ENCODE data around the gene BRK1.
"Not testable (repeated sequence)": the region's sequence is repeated elsewhere in the genome, so short reads cannot be mapped to it uniquely, and the experiment has no call there.

The BRK1 gene

DNA sequence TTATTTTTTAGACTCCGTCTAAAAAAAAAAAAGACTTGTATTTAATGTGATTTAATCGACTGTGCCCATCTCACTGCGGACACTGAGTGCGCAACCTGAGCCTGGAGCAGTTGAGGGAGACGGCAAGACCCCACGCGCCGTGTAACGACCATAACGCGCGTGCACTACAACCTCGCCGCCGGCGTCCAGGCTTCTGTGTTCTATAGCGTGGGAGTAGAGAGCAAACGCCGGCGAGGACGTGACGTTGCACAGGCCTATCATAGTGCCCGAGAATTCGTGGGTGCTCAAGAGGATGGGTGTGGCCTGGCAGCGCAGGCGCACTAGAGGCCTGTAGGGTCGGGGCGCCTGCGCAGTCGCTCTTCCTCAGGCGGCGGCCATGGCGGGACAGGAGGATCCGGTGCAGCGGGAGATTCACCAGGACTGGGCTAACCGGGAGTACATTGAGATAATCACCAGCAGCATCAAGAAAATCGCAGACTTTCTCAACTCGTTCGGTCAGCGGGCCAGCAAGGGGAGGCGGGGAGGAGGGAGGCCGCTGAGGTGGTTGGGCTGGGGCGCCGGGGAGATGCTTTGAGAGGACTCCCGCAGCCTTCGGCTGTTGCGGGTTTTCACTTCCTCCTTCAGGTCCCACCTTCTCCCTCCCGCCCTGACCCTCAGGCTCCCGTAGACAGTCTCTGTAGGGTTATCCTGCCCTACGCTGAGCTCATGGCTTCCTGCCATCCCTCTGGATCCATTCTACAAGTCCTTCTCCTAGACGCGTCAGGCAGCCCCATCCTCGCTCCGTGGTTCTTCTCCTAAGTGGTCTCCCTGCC lies at the start of gene BRK1:
Gene BRK1 (plus strand): TSS at position 350 of the 812 bp plus-strand sequence. CDS start 27 bp downstream, at position 377.
- DNase-seq, result peak; percentile 91

DNA sequence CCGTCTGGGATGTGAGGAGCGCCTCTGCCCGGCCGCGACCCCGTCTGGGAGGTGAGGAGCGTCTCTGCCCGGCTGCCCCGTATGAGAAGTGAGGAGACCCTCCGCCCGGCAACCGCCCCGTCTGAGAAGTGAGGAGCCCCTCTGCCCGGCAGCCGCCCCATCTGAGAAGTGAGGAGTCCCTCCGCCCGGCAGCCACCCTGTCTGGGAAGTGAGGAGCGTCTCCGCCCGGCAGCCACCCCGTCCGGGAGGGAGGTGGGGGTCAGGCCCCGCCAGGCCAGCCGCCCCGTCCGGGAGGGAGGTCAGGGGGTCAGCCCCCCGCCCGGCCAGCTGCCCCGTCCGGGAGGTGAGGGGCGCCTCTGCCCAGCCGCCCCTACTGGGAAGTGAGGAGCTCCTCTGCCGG lies 45.4 kb upstream of the BRK1 start:
- DNase-seq, result not testable (repeated sequence)

DNA sequence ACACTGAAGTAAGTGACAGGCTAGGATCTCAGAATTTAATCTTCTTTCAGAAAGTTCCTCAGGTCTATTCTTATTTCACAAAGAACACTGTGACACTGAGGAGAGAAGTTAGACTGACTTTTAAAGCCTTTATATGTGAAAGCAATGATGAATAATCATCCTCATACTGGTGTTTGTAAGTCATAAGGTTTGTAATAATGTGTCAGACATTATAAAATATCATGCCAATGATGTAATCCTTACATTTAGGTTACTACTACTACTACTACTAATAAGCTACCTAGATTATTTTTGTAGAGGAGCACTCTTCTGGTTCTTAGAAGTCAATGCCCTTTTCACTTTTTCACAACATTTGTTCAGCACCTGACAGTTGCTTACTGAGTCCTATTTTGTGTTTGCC lies 40.8 kb upstream of the BRK1 start:
- DNase-seq, result no peak

DNA sequence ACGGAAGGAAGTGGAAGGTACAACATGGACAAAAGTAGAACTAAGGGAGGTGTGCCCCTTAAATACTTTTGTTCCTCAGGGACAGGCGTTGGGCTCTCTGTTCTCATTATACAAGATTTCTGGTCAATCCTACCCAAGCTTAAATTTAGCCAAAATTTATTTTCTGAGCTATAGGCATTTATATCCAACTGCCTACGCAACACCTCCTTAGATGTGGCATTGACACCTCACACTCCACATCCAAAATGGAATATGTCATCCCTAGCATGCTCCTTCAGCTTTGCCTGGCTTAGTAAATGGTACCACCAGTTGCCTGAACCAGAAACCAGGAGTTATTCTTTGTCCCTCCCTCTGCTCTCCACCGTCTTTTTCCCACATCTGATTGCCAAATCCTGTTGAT lies 33.6 kb upstream of the BRK1 start:
- no peak for DNase-seq

DNA sequence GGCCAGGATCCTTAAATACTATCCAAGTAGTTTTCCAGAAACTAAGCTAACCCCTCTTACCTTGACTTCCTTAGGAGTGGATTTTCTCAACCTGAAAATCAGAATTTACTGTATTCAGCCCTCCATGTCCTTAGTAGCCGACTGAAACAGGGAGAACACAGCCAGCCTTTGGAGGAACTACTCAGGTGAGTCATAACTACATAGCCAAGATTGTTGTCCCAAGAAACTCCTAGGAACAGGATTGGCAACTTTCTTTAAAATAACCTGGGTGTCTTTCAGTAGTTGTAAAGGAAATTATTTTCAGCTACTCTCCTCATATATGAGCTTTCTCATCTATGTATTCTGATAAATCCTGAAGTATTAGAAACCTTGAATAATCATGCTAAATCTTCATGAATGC lies 29.7 kb upstream of the BRK1 start:
- DNase-seq, result no peak

DNA sequence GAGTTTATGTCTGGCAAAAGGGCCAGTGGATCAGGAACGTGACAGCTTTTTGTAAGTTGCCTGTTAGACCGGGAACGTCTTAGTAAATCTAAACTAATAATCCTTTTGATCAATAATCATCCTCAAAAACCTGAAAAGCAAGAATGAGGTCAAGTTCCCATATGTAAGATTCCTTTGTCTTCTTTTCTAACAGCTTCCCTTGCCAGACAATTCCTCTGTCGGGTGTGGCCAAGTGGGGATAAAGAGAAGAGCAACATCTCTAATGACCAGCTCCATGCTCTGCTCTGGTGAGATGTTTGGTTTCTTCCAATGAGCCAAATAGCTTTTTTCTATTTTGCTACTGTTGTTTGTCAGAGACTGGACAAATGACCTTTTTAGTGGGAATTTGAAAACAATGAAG lies 27.2 kb upstream of the BRK1 start:
- no peak for DNase-seq

DNA sequence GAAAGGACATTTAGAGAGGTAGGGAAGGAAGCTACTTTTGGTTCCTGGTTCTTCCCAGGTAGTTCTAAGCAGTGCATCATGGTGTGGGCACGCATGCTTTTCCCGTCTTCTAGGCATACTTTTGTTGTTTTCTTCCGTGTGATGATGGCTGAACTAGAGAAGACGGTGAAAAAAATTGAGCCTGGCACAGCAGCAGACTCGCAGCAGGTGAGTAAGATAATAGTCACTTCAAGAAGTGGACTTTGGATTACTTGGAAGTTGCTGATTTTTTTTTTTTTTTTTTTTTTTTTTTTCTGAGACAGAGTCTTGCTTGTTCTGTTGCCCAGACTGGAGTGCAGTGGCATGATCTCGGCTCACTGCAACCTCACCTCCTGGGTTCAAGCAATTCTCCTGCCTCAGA lies 25.3 kb upstream of the BRK1 start:
- no peak for DNase-seq

DNA sequence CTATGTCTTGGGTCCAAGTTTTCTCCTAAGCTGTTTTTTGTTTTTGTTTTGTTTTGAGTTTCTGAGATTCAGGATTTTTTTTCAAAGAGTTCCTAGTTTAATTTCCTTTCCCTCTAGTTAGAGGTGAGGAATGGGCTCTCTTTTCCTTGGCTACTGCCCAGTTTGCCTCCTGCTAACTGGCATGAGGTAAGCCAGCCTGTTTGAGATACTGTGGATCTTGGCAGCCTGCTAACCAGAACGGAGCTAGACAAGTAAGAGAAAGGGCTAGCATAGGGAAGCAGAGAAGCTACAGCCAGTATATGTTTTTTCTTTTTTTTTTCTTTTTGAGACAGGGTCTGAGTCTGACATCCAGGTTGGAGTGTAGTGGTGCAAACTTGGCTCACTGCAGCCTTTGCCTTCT lies 24.7 kb upstream of the BRK1 start:
- DNase-seq, result not testable (repeated sequence)

DNA sequence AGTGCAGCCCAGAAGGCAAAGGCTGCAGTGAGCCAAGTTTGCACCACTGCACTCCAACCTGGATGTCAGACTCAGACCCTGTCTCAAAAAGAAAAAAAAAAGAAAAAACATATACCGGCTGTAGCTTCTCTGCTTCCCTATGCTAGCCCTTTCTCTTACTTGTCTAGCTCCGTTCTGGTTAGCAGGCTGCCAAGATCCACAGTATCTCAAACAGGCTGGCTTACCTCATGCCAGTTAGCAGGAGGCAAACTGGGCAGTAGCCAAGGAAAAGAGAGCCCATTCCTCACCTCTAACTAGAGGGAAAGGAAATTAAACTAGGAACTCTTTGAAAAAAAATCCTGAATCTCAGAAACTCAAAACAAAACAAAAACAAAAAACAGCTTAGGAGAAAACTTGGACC lies 24.1 kb upstream of the BRK1 start:
- DNase-seq, result not testable (repeated sequence)

DNA sequence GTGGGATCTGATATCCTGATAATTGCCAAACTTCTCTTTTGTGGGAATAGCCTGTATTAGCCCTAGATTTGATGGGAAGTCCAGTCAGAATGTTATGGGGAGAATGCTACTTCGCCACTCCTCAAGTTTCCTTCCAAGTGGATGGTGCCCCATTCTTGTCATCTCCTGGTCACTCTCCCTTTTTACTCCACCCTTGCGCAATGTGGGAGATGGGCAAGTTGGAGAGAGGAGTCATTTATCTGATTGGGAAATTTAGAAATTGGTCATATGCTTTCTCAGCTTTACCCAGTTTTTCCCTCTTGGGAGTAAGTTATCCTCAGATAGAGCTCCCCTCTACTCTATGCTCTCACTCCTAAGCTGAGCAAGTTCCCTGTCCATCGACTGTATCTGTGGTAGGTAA lies 21.8 kb upstream of the BRK1 start:
- DNase-seq, result no peak

DNA sequence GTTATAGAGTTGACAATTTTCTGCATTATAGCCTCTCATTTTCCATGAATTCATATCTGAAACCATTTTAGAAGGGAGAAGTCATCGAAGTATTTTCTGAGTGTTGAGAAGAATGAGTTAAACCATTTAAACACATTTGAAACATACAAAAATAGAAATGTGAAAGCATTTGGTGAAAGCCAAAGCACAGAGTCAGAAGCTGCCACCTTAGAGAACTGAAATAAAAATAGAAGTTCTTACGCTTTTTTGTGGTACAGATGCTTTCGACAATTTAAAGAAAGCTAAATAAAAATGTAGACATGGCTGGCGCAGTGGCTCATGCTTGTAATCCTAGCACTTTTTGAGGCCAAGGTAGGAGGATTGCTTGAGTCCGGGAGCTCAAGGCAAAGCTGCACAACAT lies 16.4 kb upstream of the BRK1 start:
- no peak for DNase-seq

DNA sequence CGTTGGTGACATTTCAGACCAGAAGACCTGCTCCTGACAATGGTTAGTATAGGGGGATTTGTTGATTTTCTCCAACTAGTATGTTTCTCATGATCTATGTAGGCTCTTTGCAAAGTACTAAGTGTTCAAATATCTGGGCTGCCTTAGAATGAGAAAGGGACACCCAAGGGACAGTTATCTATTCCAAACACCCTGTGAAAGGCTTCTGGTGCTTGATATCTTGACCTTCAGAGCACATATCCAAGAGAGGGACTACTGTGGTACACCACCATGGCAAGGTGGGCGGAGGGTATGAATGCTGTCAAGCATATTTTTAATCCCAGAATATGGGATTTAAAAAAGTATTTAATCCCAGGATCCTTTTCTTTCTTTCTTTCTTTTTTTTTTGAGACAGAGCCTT lies 8.6 kb upstream of the BRK1 start:
- DNase-seq, result no peak

DNA sequence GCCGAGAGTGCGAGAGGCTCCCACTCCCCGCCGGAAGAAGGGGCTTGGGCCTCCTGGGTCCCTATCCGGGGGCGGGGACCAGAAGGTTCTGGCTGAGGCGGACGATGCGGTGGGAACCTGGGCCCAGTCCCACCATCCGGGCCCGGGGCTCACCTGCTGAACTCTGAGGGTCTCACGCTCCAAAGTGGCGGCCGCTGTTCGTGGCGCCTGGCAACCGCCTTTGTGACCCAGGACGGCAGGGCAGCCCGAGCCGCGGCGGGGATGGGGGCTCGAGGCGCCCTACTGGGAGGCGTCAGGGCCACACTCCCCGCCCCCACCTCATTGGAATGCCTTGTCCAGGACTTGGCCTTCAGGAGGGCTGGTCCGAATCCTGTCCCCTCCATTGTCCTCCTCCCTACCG lies 7.4 kb upstream of the BRK1 start, which contains the start of gene FANCD2OS:
Gene FANCD2OS (minus strand): TSS at position 165 of the 400 bp plus-strand sequence. CDS start 3,481 bp downstream, outside the sequence.
- DNase-seq, result no peak

DNA sequence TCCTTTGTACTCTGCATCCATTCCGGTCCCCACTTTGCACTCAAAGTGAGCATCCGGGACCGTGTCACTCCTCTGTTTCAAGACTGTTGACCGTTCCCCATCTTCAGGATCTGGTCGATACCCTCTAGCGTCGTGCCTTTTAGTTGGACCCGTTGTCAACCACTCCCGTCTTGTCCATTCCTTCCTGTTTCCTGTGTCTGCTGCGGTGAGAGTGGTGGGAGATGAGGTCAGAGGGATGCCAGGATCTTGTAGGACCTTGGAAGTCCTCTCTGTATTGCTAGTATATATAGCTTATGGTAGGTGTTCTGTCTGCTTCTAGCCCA lies 624 bp downstream of the BRK1 start:
- no peak for DNase-seq

DNA sequence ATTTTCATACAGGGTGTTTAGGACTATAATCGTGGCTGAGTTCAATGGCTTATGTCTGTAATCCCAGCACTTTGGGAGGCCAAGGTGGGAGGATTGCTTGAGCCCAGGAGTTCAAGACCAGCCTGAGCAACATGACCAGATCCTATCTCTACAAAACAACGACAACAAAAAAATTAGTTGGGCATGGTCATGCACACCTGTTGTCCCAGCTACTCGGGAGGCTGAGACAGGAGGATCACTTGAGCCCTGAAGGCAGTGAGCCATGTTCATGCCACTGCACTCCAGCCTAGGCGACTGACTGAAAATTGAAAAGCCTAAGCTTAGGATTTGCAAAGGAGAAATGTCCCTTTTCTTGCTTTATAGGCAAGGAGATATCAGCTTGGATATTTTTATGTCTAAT lies 1.5 kb downstream of the BRK1 start:
- DNase-seq, result no peak

DNA sequence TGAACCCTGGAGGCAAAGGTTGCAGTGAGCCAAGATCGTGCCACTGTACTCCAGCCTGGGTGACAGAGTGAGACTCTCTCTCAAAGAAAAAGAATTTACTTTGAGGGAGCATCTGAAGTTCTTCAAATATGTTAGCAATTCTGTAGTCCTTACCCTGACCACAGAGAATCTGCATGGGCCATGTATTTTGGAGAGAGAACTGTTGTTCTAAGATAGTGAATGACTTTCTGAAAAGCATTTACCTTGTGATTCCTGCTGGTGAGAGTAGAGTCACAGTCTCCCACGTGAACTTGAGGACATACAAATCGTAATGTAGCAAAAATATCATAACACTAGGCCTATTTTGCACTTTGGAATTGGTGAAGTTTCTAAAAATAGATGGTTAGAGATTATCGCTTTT lies 3.9 kb downstream of the BRK1 start:
- DNase-seq, result no peak

DNA sequence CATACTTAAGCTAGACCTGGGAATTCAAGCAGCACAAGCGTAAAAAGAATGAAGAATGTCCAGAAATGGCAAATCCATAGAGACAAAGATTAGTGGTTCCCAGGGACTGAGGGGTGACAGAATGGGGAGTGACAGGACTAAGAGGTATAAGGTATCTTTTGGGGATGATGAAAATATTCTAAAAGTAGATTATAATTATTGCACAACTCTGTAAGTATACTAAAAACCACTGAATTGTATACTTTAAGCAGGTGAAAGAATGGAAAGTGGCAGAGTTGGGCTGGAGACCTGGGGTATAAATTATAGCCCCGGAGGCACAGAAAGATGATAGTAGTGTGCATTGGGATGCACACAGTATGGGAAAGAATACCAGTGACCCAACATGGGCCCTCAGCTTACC lies 5.6 kb downstream of the BRK1 start:
- DNase-seq, result no peak

DNA sequence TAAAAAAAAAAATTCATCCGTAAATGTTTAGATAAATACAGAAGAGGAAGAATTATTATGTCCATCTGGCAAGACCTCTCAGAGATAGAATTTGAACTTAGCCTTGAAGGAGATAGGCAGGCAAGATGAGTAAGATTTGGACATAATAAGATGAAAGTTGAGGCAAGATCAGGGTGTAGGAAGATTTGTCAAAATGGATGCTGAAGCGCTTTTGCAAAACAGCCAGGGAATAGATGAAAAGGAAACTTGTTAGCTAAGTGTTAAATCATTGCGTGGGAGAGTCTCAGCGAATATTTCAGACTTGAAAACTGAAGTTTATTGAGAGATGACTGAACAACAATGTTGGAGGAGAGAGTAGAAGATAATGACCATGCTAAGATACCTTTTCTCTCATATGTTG lies 7.2 kb downstream of the BRK1 start:
- DNase-seq, result no peak

DNA sequence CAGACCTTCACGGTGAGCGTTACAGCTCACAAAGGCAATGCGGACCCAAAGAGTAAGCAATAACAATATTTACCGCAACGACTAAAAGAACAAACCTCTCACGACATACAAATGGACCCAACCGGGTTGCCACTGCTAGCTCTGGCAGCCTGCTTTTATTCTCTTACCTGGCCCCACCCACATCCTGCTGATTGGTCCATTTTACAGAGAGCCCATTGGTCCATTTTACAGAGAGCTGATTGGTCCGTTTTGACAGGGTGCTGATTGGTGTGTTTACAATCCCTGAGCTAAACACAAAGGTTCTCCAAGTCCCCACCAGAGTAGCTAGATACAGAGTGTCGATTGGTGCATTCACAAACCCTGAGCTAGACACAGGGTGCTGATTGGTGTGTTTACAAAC lies 20.4 kb downstream of the BRK1 start:
- DNase-seq, result not testable (repeated sequence)

DNA sequence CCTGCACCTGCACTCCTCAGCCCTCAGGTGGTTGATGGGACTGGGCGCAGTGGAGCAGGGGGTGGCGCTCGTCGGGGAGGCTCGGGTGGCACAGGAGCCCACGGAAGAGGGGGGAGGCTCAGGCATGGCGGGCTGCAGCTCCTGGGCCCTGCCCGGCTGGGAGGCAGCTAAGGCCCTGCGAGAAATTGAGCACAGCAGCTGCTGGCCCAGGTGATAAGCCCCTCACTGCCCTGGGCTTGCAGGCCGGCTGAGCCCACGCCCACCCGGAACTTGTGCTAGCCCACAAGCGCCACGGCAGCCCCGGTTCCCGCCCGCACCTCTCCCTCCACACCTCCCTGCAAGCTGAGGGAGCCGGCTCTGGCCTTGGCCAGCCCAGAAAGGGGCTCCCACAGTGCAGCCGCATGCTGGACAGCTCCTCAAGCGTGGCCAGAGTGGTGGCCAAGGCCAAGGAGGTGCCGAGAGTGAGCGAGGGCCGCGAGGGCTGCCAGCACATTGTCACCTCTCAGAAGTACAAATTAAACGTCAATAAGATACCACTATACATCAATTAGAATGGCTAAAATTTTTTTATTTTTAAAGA lies 21.0 kb downstream of the BRK1 start:
- no peak for DNase-seq

DNA sequence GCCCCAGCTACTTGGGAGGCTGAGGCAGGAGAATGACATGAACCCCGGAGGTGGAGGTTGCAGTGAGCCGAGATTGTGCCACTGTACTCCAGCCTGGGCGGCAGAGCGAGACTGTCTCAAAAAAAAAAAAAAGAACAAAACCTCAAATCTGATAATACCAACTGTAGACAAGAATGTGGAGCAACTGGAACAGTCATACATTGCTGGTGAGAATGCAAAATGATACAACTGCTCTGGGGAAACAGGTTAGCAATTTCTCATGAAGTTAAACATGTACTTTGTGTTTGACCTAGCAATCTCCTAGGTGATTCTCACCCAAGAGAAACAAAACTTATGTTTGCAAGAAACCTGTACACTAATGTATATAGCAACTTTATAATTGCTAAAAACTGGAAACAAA lies 21.7 kb downstream of the BRK1 start:
- no peak for DNase-seq

DNA sequence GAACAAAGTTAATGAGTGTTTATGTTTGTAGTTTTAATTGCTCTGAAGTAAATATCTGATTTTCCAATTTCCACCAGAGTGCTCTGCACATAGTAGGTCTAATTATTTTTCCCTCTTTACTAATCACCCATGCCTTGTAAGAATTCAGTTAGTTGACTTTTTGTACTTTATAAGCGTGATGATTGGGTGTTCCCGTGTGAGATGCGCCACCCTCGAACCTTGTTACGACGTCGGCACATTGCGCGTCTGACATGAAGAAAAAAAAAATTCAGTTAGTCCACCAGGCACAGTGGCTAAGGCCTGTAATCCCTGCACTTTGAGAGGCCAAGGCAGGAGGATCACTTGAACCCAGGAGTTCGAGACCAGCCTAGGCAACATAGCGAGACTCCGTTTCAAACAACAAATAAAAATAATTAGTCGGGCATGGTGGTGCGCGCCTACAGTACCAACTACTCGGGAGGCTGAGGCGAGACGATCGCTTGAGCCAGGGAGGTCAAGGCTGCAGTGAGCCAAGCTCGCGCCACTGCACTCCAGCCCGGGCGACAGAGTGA lies 25.6 kb downstream of the BRK1 start:
- DNase-seq, result no peak

DNA sequence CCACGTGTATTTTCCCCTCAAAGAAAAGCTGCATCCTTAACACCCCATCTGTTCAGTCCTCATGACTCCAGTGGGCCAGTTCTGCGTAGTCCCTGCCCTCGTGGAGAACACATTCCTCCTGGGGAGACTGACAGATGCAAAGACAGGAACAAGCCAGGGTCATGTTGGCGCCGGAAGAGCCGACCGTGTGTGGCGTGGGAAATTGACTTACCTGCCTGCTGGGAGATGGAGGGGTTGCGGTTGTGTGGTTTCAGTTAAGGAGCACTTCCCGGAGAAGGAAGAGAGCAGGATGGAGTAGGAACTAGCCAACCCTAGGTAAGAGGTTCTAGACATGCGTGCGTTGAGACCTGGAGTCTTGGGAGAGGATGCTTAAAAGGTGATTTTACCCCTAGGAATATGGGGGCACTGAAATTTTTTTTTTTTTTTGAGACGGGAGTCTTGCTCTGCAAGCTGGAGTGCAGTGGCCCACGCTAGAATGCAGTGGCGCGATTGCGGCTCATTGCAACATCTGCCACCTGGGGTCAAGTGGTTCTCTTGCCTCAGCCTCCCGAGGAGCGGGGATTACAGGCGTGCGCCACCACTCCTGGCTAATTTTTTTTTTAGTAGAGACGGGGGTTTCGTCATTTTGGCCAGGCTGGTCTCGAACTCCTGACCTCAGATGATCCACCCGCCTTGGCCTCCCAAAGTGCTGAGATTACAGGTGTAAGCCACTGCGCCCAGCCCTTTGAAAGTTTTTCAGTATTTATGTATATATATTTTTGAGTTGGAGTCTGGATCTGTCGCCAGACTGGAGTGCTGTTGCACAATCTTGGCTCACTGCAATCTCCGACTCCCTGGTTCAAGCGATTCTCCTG lies 27.5 kb downstream of the BRK1 start:
- DNase-seq, result no peak

DNA sequence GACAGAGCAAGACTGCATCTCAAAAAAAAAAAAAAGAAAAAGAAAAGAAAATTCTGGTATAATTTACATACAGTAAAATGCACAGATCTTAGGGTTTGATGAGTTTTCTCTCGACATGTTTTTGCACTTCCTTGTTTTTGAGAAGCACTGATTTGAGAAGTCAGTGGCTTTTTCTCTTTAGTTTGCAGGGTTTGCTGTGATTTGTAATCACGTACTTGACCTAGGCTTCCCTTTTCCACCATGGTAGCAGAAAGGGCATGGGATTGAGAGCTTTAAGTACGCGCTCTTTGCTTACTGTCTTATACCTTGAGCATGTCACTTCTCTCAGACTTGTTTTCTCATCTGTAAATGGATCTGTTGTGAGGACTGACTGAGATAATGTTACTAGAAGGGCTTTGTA lies 30.2 kb downstream of the BRK1 start:
- DNase-seq, result no peak
